Measurements from ENCODE around the gene SGK2.
"Not testable (repeated sequence)": the region's sequence is repeated elsewhere in the genome, so short reads cannot be mapped to it uniquely, and the experiment has no call there.

Gene SGK2

GRCh38 chr20:43603124-43603523 lies 44.3 kb downstream of the SGK2 start:
- DNase-seq (ENCODE audit: low read depth) = no peak

- no peak for DNase-seq (ENCODE audit: low read depth)
These were observed 46.9 kb downstream of the SGK2 start for GRCh38 chr20:43605715-43606114.

- DNase-seq (ENCODE audit: low read depth) = not testable (repeated sequence)
These were observed 48.5 kb downstream of the SGK2 start for GRCh38 chr20:43607278-43607677.

GRCh38 chr20:43631598-43631997 lies 72.8 kb downstream of the SGK2 start:
- no peak for DNase-seq (ENCODE audit: low read depth)
